Measurements from ENCODE around the gene CPSF4L.

Gene CPSF4L

GRCh38 chr17:73232587-73233373, 28.9 kb downstream of the CPSF4L start:
- DNase-seq (ENCODE audit: low read depth, low spot score) = peak; percentile 58

GRCh38 chr17:73231841-73232586, 29.7 kb downstream of the CPSF4L start:
- peak; percentile 99 for DNase-seq (ENCODE audit: low read depth, low spot score)

GRCh38 chr17:73231395-73231794, 30.3 kb downstream of the CPSF4L start:
- peak; percentile 34 for DNase-seq (ENCODE audit: low read depth, low spot score)

DNA sequence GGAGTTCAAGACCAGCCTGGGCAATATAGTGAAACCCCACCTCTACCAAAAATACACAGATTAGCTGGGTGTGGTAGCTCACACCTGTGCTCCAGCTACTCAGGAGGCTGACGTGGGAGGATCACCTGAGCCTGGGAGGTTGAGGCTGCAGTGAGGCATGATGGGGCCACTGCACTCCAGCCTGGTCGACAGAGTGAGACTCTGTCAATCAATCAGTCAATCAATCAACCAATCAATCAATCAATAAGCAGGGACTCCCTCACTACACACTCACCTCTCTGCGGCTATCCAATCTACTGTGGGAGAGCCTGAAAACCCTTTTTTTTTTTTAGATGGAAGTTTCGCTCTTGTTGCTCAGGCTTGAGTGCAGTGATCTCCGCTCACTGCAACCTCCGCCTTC, 31.6 kb downstream of the CPSF4L start:
- no peak for DNase-seq (ENCODE audit: low read depth, low spot score)

- peak; percentile 43 for DNase-seq (ENCODE audit: low read depth, low spot score)
Observed at GRCh38 chr17:73228748-73229236, 32.9 kb downstream of the CPSF4L start.

- no peak for DNase-seq (ENCODE audit: low read depth, low spot score)
Observed at GRCh38 chr17:73227944-73228343, 33.7 kb downstream of the CPSF4L start.

- DNase-seq (ENCODE audit: low read depth, low spot score) = no peak
Observed at GRCh38 chr17:73227379-73227778, 34.3 kb downstream of the CPSF4L start.

- DNase-seq (ENCODE audit: low read depth, low spot score) = no peak
Observed at GRCh38 chr17:73226556-73227172, 35.0 kb downstream of the CPSF4L start.

DNA sequence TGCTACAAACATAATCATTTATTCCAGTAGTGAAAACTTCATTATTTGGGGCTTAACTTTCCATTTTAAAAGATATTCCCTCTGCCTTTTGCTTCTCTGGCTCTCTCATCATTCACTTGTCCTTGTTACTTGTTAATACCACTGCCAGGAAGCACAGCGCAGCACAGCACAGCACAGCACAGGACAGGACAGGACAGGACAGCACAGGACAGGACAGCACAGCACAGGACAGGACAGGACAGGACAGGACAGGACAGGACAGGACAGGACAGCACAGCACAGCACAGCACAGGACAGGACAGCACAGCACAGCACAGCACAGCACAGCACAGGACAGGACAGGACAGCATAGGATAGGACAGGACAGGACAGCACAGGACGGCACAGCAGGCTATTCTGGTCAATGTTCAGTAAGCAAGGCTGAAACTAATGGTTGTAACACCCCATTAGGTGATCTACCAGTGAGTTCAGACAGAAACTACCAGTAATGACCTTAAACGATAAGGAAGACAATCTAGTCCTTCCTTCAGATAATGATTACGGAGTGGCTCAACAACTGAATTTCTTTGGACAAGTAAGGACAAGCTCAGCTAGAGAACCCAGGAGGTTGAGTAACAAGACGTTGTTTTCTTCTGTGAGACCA, 36.9 kb downstream of the CPSF4L start:
- DNase-seq (ENCODE audit: low read depth, low spot score) = no peak

DNA sequence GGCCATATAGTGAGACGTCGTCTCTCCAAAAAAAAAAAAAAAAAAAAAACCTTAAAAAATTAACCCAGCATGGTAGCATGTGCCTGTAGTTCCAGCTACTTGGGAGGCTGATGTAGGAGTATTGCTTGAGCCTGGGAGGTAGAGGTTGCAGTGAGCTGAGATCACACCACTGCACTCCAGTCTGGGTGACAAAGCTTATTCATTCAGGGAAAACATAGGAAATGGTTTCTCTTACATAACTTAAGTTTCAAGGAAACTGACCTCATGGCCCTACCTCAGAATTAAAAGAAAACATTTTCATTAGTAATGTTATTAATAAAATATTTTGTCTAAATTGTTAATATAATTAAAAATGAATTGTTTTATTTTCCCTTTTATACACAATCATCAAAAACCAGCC, 37.4 kb downstream of the CPSF4L start:
- DNase-seq (ENCODE audit: low read depth, low spot score) = no peak

DNA sequence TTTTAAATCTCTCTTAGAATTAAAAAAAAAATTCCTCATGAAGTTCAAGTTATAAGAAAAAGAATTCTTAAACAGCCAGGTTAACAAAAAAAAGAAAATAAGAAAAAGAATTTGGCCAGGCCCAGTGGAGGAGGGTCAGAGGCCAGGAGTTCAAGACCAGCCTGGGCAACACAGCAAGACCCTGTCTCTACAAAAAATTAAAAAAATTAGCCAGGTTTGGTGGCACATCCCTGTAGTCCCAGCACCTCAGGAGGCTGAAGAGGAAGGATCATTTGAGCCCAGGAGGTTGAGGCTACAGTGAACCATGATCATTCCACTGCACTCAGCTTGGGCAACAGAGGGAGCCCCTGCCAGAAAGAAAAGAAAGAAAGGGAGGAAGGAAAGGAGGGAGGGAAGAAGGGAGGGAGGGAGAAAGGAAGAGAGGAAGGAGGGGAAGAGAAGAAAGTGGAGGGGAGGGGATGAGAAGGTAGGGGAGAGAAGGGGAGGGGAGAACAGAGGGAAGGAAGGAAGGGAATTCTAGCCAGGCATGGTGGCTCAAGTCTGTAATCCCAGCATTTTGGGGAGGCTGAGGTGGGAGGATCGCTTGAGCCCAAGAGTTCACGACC, 38.0 kb downstream of the CPSF4L start:
- DNase-seq (ENCODE audit: low read depth, low spot score) = no peak

DNA sequence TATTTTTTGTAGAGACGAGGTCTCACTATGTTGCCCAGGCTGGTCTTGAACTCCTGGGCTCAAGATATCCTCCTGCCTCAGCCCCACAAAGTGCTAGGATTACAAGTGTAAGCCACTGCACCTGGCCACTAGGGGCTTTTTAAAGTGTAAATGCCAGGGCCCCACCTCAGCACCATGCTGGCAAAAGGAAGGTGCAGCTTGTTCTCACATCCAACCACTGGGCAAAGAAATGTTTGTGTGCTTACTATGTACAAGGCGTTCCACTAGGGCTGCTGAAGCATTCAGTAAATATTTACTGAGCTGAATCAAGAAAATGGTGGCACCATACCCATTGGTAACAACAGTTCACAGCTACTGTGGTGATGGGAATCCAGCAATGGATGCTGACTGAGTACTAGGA, 46.2 kb downstream of the CPSF4L start:
- no peak for DNase-seq (ENCODE audit: low read depth, low spot score)

DNA sequence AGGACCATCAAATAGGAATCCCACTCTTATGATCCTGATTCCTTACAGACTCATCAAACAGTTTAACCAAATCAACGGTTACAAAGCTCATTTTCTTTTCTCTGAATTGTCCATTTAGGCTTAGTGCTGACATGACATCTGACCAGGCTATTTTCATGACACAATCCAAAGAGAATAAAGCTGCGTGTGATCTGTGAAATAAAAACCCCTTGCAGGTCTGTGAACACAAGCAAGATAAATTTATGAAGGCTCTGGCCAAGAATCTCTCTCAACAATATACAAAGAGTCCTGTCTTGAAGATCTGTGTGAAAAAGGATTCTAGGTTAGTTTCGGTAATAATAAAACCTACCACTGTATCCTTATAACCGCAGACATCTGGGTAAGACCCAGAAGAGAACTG, 46.8 kb downstream of the CPSF4L start:
- no peak for DNase-seq (ENCODE audit: low read depth, low spot score)

- DNase-seq (ENCODE audit: low read depth, low spot score) = no peak
Observed at GRCh38 chr17:73214008-73214407, 47.7 kb downstream of the CPSF4L start.

GRCh38 chr17:73211745-73212144, 49.9 kb downstream of the CPSF4L start:
- no peak for DNase-seq (ENCODE audit: low read depth, low spot score)

DNA sequence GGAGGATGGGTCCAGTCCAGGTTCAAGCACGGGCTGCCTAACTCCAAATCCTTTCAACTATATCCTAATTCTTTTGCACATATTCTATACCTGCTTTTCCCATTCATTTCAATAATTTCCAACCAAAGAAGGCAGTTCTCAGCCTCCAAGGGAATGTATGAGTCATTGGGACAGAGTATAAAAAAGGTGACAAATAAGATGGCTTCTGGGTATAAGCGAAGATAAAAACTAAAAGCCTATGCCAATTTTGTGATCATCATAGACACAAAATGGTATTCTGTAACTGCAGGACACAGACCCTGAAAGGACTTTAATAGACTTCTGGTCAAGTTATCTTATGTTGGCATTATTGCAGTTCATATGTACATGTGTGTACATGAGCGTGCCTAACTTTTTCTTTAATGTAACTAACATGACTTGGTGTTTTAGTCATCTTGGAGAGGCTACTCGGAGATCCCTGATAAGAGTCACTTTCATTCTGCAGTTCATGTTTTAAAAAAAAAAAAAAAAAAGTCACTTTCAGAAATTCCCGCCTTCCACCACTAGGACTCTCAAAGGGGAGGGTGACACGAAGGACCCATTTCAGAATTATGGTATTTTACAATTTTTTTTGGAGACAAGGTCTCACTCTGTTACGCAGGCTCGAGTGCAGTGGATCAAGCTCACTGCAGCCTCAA, 51.5 kb downstream of the CPSF4L start:
- DNase-seq (ENCODE audit: low read depth, low spot score) = no peak

DNA sequence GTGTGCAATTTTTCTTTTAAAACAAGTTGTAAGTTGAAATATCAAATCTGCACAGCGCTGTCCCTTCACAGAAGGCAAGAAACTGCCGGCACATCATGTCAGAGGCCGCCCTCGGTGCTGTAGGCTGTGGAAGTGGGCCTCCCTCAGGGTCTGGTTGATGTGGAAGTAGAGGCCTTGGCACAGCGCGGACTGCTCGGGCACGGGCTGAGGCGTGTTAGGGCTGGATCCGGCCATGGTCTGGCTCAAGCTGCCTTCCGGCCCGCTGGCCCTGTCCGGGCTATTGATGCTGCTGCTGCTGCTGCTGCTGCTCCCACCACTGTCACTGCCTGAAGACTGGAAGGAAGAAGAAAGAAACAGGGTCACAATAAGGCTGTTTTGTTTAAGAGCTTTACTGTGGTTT, 52.2 kb downstream of the CPSF4L start:
- no peak for DNase-seq (ENCODE audit: low read depth, low spot score)

DNA sequence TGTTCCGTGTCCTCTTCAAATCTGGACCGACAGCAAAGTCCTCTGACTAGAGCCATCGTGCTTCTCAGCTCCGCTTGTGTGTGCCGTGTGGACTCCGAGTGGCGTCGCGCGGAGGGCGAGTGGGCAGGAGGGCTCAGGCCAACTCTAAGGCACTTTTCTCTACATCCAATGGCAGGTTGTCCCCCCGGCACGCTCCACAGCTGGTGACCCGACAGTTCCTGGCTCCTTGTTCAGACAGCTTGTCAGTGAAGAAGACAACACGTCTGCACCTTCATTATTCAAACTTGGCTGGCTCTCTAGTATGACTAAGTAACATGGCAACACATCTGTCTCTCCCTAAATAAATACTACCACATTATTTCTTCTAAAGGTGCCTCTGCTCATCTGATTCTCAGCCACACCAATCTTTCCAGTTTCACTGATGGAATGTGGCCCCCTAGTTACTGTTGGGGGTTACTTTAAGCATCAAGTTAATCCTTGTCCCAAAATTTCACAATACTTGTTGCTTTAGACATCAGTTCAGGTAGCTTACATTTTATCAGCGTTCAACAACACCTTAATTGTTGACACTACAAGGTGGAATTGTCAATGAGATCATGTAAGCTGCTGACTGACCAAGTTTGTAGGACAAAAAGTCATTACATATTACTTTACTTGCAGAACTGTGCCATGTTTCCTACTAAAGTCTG, 53.4 kb downstream of the CPSF4L start:
- DNase-seq (ENCODE audit: low read depth, low spot score) = no peak

DNA sequence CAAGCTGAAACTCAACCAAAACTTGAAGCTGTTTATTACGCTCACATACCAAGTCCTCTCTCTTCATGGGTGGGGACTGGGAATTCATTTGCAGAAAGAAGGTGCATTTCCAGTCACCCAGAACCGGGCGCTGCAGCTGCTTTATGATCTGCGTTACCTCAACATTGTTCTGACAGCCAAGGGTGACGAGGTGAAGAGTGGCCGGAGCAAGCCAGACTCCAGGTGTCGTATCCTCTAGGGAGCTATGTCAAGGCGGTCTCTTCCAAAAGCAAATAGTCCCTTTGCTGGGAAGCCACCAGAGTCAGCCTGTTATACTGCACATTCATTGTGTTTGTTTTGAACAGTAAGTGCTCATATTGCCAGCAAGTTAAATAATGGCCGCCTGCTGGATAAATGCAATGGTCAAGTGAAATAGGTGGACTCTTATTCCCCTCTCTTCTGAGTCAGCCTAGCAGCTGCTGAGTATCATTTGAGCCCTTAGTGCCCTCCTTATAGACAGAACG, 56.2 kb downstream of the CPSF4L start:
- DNase-seq (ENCODE audit: low read depth, low spot score) = no peak

DNA sequence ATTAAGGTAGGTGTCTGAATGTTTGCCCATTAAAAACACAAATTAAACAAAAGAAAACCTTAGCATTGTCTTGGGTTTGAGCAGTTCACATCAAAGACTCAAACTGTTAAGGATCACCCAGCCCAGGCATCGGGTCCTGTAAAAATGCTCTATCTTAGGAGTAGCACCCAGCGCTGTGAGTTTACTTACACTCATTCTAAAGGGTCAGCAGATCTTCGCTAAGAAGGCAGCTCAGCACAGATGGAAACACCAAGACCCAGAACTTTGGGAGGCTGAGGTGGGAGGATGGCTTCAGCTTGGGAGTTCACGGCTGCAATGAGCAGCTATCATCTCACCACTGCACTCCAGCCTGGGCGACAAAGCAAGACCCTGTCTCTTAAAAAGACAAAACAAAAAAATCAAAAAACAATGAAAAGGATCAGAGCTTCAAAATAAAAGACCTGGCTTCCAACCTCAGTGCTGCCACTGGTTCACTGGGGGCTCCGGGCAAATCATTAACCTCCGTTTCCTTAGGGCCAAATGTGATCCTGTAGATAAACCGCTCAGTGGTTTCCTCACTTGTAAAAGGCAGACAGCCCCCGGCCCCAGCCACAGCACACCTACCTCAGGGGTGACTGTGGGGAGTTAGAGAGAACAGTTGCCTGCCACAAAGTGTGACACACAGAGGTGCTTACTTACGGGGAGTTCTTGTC, 57.7 kb downstream of the CPSF4L start:
- DNase-seq (ENCODE audit: low read depth, low spot score) = no peak
